HG03135 (cell line): Measurements from ENCODE around the gene FOXP1.

Experiments used
- ATAC-seq: cut with Tn5 transposase; IDR thresholded peaks from one replicate; pipeline ENCODE4 v1.9.1; 2021; ENCODE audit warnings: mild to moderate bottlenecking, moderate library complexity; ENCODE audit not compliant: unreplicated experiment

FOXP1 gene

GRCh38 chr3:71054312-71054711 is 529.2 kb downstream of the FOXP1 start:
- ATAC-seq: no peak

DNA sequence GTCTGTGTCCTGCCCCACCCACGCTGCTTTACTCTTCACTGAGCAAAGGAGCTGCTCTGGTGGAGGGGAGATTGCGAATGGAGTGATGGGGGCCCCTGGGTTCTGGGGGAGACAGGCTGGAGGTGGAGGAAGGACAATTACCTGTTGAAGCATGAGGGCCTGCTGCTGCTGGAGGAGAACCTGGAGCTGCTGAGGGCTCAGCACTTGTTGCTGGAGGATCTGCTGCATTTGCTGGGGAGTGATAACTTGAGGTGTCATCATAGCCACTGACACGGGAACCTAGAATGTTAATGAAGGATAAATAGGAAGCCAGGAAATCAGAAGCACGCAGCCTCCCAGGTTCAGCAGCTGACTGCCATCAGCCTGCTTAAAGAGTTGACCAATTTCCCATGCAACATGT is 530.0 kb downstream of the FOXP1 start:
- ATAC-seq: no peak

DNA sequence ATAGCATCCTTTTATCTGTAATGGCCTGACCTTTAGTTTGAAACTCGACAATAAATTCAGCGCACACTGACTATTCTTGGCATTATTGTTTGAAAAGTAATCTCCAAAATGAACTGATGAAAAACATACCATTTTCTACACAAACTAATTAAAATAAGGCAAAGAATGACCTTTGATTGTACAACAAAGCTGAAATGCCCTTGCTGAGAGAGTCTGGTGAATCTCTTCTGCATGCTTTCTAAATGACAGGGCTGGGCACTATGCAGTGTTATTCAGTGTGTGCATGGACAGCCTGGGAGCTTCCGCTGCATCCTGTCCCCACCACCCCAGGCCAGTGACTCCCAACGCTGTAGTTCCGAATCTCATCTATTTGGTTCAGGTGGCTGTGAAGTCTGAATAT is 530.8 kb downstream of the FOXP1 start:
- no peak for ATAC-seq

GRCh38 chr3:71051893-71052687 is 531.4 kb downstream of the FOXP1 start:
- ATAC-seq: no peak

GRCh38 chr3:71051259-71051595 is 532.3 kb downstream of the FOXP1 start:
- no peak for ATAC-seq

DNA sequence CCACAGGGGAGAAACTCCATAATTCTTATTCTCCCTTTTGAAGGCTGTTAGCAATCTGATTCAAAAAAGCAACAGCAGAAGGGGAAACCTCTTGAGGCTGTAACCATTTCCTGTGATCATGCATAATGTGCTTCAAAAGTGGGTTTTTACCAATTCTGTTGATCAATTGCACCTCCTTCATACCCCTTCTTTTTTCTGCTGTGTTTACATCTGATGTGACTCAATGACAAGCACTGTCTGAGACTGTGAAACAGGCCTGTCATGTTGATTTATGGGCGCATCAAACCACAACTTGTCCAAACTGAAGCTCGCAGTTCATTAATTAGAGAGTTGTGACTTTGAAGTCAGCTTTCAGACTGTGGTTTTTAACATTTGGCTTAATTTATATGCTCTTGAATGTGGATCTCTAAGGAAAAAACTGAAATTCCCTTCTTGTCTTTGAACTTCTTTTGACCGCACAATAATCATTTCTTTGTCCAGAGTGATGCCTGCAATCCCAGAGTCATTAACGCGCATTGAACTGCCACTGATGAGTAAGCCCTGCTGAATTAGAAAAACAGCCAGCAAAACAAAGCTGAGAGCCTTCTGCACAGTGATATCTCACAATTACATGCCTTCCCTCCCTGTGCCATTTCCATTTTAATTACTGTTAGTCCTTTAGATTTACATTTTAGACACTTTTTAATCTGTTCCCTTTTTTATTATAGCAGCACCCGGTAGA is 532.8 kb downstream of the FOXP1 start:
- no peak for ATAC-seq

GRCh38 chr3:71050166-71050537 is 533.4 kb downstream of the FOXP1 start:
- no peak for ATAC-seq

- no peak for ATAC-seq
Observed at GRCh38 chr3:71048948-71049347, 534.6 kb downstream of the FOXP1 start.

DNA sequence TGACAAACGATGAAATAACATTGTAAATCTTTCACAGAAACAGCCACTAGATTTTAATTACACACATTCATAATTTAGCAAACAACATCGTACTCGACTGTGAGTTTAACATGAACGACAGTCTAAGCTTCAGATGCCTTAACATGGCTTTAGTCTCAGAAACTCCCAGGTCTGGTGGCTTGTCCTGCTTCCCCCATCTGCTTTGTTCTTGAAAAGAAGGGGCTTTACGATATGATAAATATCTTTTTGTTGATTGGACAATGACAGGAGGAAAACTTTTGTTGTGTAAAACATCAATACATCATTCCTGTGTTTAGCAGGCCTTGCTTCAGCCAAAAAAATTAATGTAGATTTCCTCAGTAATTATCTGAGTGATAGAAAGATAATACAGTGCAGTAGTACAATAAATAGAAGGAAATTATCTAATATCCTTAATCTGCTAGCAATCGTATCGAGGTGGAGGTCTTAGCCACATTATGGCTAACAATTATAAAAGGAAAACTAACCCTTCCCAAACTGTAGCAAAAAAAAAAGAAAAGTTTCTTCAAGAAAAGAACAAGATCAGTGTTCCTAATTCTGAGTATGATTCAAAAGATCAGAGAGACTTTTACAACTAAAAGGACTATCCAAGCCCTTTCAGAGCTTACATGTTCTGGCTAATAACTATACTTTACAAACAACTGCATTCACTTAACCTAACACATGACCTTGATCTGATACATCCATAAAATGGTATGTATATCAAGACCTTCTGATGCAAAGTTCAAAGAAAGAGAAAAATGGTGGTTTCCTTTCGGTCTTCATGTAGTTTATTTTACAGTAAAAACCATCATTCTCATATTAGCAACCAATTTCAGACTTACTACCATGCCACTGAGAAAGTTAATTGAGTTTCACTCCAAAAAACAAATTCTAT is 535.7 kb downstream of the FOXP1 start:
- no peak for ATAC-seq

DNA sequence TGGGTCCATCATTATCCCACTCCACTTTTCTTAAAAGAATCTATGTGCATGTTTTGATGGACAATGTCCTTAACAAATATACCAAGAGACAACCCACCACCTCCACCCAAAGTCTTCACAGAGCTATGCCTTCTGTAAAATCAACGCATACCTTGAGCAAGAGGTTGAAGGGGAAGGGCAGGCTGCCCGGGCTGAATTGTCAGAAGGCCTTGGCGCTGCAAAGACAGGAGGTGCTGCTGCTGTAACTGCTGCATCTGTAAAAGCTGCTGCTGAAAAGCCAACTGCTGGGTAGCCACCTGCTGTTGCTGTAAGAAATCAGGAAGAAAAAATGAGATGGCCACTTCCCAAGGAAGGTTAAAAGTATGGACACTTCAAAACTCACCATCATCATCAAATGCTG is 536.7 kb downstream of the FOXP1 start:
- ATAC-seq: no peak

DNA sequence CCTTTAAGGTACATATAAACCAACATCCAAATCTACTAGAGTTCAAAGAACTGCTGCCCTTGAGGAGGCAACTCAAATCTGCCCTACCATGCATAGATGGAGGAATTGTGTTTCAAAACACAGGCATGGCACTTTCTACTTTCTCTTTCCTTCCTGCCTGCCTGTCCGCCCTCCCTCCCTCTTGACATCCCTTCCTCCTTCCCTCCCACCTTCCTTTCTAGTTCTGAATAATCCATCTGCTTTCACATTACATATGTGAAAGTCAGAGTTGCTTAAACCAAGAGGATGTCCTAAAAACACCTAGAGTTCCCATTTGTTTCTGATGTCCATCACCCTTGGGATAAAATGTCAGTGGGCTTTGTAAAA is 537.6 kb downstream of the FOXP1 start:
- no peak for ATAC-seq

GRCh38 chr3:71045212-71045916 is 538.2 kb downstream of the FOXP1 start:
- no peak for ATAC-seq

- ATAC-seq: no peak
Observed at GRCh38 chr3:71042759-71043158, 540.8 kb downstream of the FOXP1 start.

DNA sequence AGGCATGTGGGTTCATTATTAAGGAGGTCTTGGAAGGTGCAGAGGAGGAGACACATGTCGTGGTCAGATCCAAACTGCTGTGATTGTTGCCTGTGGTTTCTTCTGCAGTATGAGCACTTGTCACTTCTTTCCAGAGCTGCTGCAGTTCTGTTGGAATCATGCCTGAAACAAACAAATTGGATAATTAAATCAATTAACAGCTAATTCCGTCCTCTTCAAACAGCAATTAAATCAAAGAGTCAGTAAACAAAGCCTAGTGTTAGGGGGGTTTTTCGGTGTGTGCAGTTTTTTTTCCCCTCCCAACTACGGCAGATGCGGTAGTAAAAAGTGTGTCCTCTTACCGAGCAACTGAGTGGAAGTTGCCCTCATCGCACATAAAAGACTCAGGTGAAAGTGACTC is 542.2 kb downstream of the FOXP1 start:
- no peak for ATAC-seq

- no peak for ATAC-seq
Observed at GRCh38 chr3:71039332-71039731, 544.2 kb downstream of the FOXP1 start.

GRCh38 chr3:71037775-71038174 is 545.8 kb downstream of the FOXP1 start:
- ATAC-seq: no peak

- no peak for ATAC-seq
Observed at GRCh38 chr3:71035886-71036285, 547.6 kb downstream of the FOXP1 start.

- ATAC-seq: no peak
Observed at GRCh38 chr3:71035314-71035713, 548.2 kb downstream of the FOXP1 start.

DNA sequence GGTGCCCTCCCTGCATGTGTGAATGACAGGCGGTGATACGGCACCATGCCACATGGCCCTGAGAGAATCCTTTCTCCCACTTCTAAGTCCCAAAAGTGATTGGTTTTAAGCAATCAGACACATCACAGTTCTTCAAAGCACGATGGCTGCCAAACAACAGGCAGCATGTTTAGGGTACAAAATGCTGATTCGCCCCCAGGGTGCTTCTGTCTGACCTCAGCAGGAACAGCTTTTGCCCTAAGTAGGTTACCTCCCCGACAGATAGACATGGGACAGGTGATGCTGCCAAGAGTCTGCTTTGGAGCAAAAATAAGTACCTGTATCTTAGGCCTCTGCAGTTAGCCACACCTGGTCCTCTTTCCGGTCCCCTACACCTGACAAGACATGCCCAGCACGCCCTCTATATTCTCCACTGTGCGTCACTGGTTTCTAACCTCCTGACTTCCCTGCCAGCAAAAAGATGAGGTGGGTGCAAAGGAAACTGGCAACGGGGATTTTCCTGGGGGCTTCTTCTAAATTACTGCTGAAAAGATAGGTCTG is 549.8 kb downstream of the FOXP1 start:
- ATAC-seq: no peak

DNA sequence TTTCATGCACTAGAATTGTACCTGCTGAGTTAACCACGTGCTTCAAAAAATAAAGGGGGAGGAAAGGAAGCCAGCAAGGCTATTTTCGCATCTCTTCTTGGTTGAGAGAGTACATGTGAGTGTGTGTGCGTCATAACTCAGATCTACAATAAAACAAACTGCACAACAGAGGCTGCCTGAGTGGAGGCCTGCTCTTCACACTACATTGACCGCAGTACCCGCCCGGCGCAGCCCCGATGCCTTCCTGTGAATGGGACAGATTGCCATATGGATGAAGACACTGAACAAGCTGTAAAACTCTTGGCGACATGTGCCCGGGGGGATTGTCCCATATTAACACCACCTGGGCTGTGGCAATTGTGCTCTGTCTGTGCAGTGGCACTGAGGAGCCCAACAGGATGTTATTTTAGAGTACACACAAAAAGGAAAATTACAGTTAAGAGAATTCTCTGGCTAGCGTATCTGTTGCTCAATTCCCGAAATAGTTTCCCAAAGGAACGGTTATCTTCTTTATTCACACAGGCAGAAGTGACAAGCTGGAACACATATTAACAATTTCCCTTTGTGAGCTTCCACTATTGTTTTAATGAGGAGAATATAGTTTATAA is 551.5 kb downstream of the FOXP1 start:
- ATAC-seq: no peak
